Fibroblast of the aortic adventitia (primary cell): Measurements from ENCODE around the gene MRPL49. TPM values are rescaled to one million over a fixed set of nuclear protein-coding genes. Genes with fewer than 3 reads are reported as not detected.

Experiments used
- DNase-seq: peaks from one replicate; pipeline ENCODE4 v3.0.0-alpha.2; 2010; ENCODE audit warnings: low read depth
- H3K4me3 ChIP-seq: 2 replicates; pipeline ENCODE4 v1.5.1; 2011; ENCODE audit warnings: low read depth, mild to moderate bottlenecking, control low read depth, low read length, moderate library complexity
- CTCF ChIP-seq: IDR thresholded peaks from 2 replicates; pipeline ENCODE4 v1.5.1; 2011; ENCODE audit warnings: mild to moderate bottlenecking, low read length, control low read depth, inconsistent platforms; ENCODE audit not compliant: insufficient read depth
- total RNA-seq: library from RNA; depleted of rRNA; stranded (reverse); fragments of >200 nt; gene quantifications from 2 replicates; pipeline ENCODE4 v1.2.3, GENCODE V29; 2012; ENCODE audit warnings: low replicate concordance

Gene MRPL49
- total RNA-seq, 1 donor, result 34.7 TPM

DNA sequence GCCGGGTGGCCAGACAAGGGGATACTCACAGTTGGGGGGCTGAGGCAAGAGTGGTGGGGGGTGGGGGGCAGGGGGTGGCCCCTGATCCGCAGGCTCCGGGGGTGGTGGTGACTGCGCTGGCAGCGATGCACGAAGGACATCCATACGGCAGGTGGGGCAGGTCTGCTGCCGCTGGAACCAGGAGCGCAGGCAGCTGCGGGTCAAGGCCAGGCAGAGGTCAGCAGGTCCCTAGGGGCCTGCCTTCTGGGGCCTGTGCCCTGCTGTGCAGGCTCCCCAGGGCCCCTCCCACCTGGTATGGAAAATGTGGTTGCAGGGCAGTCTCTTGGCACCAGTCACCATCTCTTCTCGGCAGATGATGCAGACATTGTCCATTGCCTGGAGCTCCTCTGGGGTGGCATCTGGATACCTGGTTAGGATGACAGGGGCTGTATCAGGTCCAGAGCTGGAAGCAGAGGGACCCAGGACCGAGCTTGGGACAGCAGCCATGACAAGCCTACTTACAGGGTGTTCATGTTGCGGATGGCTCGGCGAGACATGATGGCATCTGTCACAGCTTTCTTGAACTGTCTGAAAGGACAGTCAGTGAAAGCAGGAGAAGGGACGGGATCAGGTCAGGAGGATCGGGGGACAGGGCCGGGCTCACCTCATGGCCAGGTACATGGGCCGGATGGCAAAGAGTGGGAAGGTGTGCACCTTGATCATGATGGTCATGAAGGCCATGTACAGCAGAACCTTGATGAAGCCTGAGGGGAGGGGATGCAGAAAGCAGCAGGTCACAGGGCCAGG lies 8.7 kb downstream of the MRPL49 start:
- no peak for TF ChIP-seq CTCF
- DNase-seq, result no peak
- H3K4me3 ChIP-seq, result no peak overlapping the region

DNA sequence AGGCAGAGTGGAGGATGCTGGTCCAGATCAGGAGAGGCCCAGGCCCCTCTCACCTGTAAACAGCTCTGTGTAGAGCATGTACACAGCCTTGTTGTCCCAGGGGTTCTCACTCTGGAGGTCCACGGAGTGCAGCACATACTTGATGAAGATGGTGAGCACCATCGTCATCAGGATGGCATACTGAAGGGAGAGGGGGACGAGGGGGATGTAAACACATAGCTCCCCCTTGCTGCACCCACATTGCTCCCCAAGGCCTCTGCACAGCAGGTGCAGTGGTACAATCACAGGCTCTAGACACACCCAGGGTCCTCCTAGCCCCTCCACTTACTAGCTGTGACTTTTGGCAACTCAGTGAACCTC lies 9.3 kb downstream of the MRPL49 start:
- no peak for DNase-seq
- H3K4me3 ChIP-seq, result no peak overlapping the region
- no peak for TF ChIP-seq CTCF

- H3K4me3 ChIP-seq, result no peak overlapping the region
- TF ChIP-seq CTCF, result no peak
- no peak for DNase-seq
Measured at GRCh38 chr11:65131895-65132237, 9.7 kb downstream of the MRPL49 start.

DNA sequence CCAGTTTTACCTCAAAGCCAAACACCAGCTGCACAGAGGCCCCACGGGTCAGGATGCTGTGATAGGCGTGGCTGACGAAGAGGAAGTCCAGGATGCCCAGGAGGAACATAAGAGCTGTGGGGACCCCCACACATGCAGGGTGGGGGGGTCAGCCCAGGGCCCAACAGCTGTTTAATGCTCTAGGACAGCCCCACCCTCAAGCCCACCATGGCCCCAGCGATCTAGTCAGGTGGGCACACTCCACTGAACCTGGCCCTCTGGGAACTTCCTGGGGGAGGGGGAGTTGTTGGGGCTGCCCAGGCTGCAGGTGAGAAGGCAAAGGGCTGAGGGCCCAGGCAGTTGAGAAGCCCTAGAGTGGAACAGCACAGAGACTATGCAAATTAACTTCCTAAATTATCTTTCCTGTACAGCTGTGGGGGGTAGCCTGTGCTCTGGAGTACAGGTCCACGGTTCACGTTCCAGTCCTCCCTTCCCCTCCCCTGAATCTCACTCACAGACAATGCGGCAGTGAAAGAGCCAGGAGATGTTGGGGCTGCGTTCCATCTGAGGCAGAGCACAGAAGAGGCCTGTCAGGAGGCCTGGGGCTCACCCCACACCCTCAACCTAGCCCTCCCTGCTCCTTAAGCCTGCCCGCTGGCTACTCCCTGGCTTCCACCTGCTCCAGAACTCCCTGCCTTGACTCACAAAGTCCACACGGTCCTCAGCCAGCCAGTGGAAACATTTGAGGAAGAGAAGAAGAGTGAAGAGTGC lies 10.3 kb downstream of the MRPL49 start:
- peak overlapping the region; percentile 94 for H3K4me3 ChIP-seq
- no peak for TF ChIP-seq CTCF
- DNase-seq, result no peak

DNA sequence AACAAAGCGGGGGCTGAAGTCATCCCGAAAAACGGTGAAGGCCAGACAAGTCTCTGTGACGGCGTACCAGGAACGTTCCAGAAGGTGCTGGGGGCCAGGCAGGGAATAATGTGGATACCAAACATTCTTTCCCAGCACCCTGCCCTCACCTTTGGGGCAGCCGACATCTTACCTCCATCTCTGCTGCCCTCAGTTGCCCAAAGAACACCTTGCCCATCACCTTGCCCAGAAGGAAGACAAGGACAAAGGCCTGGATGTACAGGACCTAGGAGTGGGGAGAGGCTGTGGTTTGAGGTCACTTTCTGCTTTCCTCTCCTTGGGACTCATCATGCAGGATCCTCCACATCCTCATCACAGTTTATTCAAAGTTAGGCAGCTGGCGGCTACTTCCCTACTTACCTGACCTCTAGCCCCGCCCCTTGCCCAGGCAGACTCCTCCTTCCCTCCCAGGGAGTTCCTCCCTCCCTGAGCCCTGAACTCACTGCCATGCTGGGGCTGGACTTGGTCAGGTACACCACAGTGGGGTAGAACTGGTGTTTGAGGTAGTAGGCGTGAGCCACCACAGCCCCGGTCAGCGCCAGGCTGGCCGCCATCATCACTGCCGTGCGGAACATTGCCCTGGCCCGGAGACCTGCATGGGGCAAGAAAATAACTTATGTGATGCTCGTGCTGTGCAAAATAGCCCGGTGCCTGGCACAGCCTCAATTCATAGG lies 11.0 kb downstream of the MRPL49 start:
- TF ChIP-seq CTCF, result no peak
- no peak for DNase-seq
- peak overlapping the region; percentile 94 for H3K4me3 ChIP-seq

- peak overlapping the region; percentile 94 for H3K4me3 ChIP-seq
- peak; percentile 44 for DNase-seq
- no peak for TF ChIP-seq CTCF
Measured at GRCh38 chr11:65133724-65134123, 11.6 kb downstream of the MRPL49 start.
